NCI-H2196 treated with DMSO at 0.1 percent for 48 hours (cell line): ENCODE data around the gene PER2.
A peak's percentile ranks its signal among the peaks of the same experiment; 100 is the strongest.

ENCODE experiments used
- DNase-seq: peaks from one replicate; lab custom pipeline; 2025; ENCODE audit not compliant: unreplicated experiment; lab: John Stamatoyannopoulos, UW

The PER2 gene

DNA sequence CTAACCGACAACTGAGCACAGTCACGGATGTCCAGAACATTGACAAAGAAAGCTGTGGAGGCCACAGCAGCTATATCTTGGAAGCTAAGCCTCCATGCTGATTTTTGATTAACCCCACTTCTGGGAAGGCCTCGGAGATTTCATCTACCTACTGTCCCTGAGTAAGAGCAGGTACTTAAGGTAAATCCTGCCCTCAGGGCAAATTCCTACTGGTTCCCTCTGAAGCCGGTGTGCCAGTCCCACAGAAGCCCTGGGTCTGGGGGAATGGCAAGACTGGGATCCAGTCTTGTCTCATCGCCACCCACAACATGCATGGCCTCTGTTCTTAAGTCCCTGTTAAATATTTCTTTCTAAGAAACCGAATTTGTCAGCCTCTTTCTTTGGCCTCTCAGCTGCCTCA is 18.7 kb downstream of the PER2 start:
- DNase-seq, result no peak

DNA sequence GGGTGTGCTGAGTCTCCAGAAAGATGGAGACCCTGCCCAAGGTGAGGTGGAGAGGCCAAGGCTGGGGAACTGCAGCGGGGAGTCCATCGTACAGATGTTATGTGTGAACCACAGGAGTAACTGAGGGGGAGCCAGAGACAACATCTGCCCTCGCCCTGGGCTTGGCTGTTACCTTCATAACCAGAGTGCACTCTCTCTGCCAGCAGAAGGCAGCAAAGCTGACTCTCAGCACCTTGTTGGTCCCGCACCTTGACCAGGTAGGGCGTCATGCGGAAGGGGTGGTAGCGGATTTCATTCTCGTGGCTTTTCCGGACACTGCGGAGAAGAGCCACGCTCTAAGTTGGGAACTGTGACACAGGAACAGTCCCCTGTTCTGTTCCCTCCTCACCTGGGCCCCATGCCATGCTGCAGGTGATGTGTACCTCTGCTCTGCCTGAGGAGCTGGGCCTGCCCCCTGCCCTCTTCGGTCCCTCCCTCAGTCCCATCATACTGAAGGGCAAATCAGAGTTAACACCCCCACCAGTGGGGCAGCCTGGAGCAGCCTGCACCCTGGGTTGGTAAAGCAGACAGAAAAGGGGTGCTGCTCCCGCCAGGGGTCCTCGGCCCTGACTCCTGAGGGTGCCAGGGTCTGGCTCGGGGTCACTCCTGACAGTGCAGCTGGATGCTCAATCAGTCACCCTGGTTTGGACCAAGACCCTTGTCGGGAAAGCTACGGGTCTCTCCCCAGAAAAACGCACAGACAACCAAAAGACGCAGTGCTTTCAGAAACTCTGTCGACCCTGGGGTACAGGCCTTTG is 20.3 kb downstream of the PER2 start:
- DNase-seq, result no peak

DNA sequence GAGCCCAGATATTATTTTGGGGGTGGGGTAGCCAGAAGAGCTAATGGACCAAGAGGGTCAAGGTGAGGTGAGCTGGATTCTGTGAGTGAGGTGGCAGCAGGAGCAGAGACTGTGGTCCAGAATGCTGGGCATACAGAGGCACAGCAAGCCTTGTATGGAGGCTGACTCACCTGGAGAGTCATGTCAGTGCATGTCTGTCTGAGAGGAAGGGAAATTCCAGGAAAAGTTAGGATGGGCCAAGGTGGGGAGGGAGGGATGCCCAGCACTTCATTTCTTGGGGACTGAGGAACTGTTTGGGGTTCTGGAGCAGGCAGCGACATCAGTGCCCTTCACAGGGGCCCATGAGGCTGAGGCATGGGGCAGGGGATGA is 21.1 kb downstream of the PER2 start:
- no peak for DNase-seq

DNA sequence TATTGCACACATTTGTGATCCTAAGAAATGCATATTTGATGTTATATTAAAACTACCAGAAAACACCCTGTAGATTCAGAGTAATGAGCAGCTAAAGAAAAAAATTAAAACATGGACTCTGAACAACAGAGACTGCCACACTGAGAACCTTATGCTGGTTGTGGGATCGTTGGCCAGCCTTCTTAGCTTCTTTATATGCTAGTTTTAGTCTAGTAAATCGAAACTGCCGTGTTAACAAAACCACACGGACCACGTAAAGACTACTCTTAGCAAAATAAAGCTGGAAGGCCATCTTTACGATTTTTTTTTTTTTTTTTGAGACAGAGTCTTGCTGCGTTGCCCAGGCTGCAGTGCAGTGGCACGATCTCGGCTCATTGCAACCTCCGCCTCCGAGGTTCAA is 22.8 kb downstream of the PER2 start:
- DNase-seq, result no peak

DNA sequence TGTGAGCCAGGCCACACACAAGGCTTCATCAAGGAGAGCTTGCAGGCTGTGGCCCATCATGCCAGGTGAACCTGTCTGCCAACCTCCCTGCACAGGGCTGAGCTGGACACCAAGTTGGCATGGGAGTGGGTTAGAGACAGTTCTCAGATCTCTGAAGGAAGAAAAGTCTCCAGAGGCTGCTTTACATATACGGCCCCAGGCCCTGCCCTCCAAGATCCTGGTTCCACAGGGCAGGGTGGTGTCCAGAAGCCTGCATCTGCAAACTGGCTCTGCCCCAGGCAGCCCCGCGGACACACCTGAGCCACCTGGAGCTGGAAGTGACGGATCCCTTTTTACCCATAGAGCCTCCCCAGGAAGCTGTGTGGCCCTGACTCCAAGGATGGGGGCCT is 24.3 kb downstream of the PER2 start:
- DNase-seq, result no peak

DNA sequence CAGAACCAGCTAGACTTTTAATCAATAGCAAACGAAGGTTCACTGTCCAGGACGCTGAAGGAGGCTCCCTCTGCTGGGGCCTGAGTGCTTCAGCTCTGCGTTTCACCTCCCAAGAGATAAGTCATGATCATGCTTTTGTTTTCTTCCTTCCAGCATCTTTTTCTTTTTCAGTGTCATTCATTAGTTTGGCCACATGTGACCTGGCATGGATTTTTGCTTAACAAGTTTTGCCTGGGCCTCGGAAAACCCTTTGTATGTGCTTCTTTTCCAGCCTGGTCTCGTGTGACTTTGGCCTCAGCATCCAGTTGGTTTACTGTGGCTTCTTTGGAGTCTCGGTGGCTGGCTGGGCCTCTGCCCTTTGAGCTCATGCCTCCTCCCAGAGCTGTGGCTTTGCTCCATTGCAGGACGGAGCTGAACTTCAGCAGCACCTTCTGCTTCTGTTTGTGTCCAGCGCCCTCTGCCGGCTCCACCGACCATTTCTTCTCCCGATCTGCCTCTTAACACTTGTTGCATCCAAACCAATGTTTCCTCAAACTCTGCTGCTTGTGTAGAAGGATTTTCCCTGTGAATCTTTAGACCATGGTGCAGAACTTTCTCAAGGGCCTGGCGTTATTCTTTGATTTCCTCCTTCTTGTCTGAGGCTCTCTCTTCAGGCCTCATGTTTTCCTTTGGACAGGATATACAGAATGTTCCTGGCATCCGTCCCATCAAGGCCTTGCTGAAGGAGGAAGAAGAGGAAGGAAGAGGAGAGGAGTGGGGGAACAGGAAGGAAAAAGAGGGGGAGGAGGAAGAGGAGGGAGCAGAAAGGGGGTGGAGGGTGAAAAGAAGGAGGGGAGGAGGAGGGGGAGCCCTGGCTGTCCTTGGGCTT is 25.0 kb downstream of the PER2 start:
- DNase-seq, result peak; percentile 68

DNA sequence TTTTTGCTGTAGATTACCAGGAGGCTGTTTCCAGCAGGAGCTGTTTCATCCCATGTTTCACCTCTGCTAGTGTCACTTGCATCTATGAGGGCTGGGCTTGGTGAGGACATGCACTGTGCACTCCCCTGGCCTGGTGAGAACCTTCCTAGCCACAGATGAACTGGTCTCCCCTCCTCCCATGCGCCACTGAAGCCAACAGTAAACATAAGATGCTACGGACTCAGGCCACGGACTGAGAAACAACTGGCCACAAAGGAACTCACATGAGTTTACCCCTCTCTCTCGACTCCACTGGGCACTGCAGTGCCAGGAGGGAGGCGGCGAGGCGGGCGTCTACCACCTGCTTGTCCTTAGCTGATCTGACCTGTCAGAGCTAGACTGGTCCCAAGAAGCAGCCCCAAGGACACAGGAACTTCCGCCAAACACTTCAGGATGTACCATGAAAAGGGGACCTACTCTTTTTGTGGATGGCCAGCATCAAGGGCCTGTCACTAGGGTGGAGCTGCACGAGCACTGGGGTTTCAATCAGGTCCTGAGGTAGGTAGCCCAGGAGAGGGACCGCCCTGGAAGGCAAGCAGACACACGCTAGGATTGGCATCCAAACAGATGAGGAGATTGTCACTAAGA is 25.8 kb downstream of the PER2 start:
- no peak for DNase-seq

DNA sequence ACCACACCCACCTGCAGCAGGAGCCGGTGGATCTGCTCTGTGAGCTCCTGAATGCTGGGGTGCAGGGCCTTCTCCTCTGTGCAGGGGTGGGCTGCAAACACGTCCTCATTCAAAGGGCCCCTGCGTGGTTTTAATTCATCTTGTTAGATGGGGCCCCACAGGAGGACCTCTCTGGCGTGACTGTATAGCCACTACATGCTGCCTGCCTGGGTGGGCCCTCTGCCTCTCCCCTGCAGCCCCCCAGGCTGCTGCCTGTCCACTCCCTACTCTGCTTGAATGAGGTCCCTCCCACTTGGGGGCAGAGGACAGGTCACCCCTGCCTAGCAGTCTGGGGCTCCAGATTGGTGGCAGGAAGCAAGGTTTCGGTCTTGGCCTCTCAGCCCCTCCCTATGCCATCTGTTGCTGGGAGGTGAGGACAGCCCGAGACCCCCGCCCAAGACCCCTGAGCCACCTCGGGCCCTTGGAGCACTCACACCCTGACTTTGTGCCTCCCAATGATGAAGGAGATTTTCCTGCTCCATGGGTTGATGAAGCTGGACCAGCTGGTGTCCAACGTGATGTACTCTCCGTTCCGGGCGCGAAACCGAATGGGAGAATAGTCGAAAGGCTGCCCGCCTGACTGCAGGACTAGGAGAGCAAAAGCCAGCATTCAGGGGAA is 26.6 kb downstream of the PER2 start:
- DNase-seq, result no peak

DNA sequence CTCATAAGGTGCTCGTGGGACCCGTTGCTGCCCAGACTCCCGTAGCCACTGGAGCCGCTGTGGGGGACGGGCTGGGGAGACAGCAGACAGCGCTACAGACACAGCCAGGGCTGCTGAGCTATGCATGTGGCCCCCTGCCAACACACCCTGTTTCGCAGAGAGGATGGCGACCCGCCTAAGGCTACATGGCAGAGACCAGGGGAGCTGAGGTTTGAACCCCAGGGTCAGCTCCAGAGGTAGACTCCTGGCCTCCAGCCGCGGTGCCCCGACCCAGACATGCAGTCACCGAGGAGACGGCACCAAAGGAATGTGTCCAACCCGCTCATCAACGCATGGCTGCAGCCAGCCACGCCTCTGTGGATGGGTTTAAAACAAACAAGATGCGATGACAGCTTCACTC is 27.5 kb downstream of the PER2 start:
- DNase-seq, result no peak

DNA sequence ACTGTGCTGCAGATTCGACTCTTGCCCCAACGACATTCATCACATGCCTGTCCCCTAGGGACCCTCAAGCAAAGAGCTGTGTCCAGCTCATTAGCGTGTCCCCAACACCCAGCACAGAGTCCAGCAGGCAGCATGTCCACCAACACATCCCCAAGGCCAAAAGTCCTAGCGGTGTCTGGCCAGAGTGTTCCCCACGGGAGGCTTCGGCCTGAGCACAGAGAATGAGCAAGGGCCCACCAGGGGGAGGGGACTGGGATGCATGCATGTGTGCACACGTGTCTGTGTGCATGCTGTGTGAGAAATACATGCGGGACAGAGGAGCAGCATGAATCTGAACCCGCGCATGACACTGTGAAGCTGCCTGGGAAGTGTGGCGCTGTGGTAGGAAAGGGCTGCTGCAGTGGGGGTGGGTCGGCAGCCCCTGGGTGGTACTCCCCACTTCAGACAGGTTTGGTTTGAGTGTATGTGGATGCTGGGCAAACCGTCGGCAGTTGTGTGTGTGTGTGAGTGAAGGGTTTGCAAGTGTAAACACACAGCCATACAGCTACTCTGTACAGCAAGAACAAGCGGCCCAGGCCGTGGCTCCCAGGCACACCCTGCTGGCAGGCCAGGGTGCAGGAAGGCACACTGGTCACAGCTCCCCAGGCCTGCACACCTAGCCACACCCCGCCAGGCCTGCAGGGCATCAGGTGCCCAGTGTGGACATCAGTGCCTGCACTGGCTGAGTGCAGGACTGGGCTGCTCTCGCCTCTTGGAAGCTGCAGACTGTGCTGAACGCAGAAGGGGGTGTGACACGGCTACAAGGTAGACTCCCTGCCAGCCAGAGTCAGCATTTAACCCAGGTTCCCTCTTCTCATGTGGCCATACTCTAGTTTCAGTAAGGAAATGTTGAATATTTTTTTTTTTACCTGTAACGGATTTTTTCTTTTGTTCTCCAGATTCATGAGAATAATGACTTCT is 29.1 kb downstream of the PER2 start:
- DNase-seq, result peak; percentile 16

DNA sequence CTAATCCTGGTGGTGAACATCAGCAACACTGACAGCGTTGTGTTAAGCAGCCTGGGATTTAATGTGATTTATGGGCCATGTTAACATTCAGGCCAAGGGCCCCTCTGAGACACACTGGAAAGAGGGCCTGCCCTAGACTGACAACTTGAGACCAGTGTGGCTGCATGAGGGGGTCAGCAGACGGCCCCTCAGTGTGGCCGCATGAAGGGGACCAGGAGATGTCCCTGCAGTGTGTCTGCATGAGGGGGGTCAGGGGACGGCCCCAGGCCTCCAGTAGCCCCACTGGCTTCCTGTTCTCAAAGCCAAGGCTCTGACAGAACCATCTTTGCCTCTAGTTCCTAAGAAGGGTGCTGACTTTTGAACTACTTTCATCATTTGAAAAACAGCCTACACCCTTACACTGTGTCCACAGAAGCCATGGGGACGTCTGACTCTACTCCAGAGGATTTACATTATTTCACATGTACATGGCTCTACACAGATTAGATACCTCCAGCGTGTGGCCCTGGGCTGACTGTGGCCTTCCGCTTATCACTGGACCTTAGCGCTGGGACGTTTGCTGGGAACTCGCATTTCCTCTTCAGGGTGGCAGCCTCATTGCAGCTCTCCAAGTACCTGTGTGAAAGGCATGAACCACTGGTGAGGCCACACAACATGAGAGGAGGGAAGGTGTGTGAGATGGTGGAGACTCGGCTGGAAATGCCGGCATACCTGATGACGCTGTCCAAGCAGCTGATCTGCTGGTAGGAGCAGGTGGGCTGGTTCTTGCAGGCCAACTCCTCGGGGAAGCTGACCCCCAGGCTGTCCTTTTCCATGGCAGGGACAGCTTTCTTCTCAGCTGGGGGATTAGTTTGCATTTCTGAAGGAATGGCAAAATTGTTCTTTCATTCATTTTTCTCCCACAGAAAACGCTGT is 30.4 kb downstream of the PER2 start:
- no peak for DNase-seq

DNA sequence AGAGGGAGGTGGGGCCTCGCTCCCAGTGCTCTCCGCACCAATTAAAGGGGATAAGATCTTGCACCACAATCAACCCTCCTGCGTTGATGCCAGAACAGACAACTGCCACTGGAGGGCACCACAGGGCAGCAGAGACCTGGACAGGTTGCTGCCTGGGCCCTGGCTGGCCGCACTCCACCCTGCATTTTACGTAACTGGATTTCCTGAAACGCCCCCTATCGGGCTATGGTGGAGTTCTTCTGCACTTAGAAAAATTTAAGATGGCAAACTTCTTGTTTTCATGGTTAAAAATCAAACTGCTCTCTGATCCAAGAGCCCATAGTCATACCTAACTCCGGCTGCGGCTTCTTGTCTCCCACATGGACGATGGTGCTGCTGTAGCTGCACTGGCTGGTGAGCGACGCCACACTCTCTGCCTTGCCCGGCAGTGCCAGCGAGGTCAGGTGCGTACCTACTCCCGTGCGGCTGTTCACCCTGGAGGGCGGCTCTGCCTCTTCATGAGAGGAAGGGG is 31.8 kb downstream of the PER2 start:
- DNase-seq, result peak; percentile 91

DNA sequence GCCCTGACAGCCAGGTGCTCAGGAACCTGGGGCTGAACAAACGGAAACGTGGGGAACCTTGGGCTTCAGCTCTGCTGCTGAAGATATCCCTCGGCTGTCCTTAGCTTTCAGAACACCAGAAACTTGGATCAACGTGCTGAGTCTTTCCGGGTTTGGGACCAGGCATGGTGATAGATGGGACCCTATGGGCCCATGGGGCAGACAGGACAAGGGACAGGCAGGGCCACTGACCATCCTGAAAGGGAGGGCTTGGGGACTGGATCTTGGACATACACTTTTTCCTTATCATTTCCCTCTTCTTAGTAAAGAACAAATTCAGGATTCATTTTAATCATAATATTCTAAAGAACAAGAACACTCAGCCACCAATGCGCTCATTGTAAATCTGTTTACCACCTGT is 32.3 kb downstream of the PER2 start:
- DNase-seq, result no peak

DNA sequence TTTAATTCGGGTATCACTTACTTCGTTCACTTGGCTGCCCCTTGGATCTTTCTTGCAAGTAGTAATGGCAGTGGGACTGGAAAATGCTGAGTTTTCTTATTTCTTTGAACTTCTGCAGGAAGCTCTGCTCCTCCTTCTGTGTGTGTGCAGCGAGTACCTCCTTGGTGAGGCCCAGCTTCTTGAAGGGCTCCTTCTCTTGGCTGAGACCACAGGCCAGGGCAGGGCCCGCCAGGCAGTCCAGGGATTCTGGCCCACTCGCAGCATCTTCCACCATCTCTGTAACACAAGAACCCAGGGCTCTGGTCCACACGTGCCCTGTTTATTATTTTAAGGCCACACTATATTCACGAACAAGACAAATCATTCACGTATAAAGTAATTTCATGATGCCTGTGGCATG is 32.8 kb downstream of the PER2 start:
- no peak for DNase-seq

DNA sequence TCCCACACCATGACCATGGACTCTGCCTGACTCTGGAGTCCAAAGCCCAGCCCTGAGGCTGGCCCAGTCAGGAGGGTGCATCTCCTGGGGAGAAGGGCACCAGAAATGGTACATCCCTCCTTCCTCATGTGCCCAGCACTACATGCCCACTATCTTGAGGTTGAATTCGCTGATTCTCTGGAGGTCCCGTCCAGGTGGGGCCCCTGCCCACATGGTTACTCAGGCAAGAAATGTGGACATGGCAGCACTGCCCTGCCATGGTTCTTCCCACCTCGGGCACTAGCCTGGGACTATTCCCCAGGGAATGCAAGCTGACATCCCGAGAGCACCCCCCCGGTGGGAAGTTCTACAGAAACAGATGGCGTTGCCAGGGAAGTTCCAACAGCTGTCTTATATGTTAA is 33.3 kb downstream of the PER2 start:
- DNase-seq, result no peak

DNA sequence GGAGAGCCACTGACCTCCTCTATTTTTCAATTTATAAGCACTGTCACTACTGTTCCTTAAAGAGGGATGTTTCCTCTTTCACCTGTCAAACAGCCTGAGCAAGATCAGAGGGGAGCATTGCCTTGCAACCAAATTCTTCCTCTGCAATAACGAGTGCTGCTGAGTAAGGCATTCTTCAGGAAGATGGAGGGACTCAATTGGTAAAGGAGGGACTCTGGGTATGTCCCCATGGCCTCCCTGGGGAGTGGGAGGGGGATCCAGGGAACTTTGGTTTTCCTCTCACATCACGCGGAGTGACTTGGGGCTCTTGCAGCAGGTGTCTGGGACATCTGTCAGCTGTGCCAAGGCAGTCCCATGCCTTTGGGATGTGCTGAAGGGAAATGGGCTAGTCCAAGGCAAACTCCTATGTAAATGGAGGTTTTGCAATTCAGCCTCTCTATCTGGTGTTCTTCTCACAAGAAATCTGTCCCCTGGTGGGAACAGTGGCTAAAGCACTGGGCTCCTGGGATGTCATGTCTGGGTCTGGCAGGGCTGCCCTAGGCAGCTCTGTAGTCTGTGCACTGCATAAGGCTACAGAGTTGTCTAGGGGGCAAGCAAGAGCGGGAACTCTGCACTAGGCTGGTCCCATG is 34.2 kb downstream of the PER2 start:
- DNase-seq, result no peak

DNA sequence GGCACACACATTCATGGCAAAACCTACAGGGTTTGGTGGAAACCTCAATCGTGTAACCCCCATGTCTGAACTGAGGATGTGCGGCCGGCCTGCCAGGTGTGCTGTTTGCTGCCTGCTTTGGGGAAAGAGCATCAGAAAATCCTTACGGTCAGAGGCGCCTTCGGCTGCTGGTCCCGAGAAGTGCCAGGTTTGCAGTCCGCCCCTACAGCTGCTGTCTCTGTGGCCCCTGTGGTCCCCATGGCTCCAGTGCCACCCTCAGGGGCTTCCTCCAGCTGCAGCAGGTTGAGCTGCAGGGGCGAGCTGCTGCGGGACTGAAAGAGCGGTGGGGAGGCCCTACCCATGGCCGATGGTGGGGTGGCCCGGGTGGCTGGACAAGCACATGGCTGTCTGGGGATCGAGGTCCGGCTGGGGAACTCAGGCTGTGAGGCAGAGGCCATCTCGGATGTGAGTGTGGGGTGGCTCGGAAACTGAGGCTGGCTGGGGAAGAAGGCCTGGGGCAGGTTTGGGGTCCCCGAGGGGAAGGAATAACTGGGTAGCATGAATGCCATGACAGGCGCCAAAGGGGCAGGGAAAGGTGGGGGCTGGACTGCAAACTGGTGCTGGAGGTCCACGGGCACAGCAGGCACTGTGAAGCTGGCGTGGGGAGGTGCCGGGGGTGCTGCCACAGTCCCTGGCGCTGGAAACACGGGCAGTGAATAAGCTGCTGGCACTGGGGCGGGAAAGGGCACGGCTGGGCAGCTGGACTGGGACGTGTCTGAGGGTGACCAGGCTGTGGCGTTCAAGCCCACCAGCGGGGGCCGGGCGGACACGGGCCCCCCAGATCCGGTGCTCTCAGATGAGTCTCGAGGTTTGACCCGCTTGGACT is 35.4 kb downstream of the PER2 start:
- no peak for DNase-seq

DNA sequence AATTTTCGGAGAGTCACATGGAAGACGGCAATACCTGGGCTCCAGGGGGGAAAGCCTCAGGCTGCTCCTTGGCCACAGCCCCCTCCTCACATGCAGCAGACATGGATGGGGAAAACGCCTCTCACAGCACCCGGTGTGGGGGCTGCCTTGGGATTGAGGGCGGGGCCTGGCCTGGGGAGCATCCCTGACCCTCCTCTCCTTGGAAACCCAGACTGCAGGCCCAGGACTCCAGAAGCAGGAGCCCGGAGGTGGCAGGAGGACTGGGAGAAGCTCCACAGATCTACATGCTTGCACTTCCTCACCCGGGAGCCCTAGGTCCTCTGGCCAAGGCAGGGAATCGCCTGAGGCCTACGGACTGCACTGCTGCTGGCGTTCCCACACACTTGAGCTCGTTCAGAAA is 36.4 kb downstream of the PER2 start:
- DNase-seq, result no peak
